H1 (cell line): Measurements from ENCODE around the gene FASN. TPM values are rescaled to one million over a fixed set of nuclear protein-coding genes. Genes with fewer than 3 reads are reported as not detected.
A peak's percentile ranks its signal among the peaks of the same experiment; 100 is the strongest.

Source experiments
- CEBPB ChIP-seq: IDR thresholded peaks from 2 replicates; pipeline ENCODE4 v1.6.1; 2012; ENCODE audit warnings: low read depth, low read length
- CHD1 ChIP-seq: IDR thresholded peaks from 2 replicates; pipeline ENCODE4 v1.6.1; 2012; ENCODE audit warnings: low read depth, low read length, improper control_type of control experiment
- CTCF ChIP-seq, 3 experiments: IDR thresholded peaks; 1 replicate in 2 of 3; 2 replicates in 1 of 3; pipeline versions ENCODE4 v1.5.1 to v1.6.1; 2011; ENCODE audit warnings: low read length in 3 of 3, mild to moderate bottlenecking in 3 of 3, inconsistent platforms in 2 of 3, low read depth in 1 of 3, moderate library complexity in 1 of 3; ENCODE audit not compliant: insufficient read depth in 1 of 3; ENCODE audit errors: control extremely low read depth in 1 of 3
- MAFK ChIP-seq: IDR thresholded peaks from 2 replicates; pipeline ENCODE4 v1.6.1; 2012; ENCODE audit warnings: low read depth, mild to moderate bottlenecking, improper control_type of control experiment, low read length
- RFX5 ChIP-seq: IDR thresholded peaks from 2 replicates; pipeline ENCODE4 v1.6.1; 2011; ENCODE audit warnings: low read depth, low read length, improper control_type of control experiment, borderline replicate concordance
- SIN3A ChIP-seq, 2 experiments: IDR thresholded peaks in 1 of 2; conservative IDR thresholded peaks in 1 of 2; 2 replicates each; pipeline ENCODE4 v1.6.1; 2011 to 2012; ENCODE audit warnings: low read length in 2 of 2, improper control_type of control experiment in 1 of 2, low read depth in 1 of 2, mild to moderate bottlenecking in 1 of 2
- SP1 ChIP-seq: IDR thresholded peaks from 2 replicates; pipeline ENCODE4 v1.6.1; 2011; ENCODE audit warnings: low read depth, low read length
- TAF7 ChIP-seq: optimal IDR thresholded peaks from 2 replicates; pipeline ENCODE3; 2011; ENCODE audit warnings: low read depth, mild to moderate bottlenecking, inconsistent platforms, low read length, moderate library complexity, borderline replicate concordance
- TBP ChIP-seq: IDR thresholded peaks from 2 replicates; pipeline ENCODE4 v1.6.1; 2011; ENCODE audit warnings: low read depth, low read length, improper control_type of control experiment
- TCF12 ChIP-seq: IDR thresholded peaks from 2 replicates; pipeline ENCODE4 v1.6.1; 2011; ENCODE audit warnings: low read depth, mild to moderate bottlenecking, low read length
- YY1 ChIP-seq: IDR thresholded peaks from 2 replicates; pipeline ENCODE4 v1.6.1; 2011; ENCODE audit warnings: low read depth, mild to moderate bottlenecking, low read length
- polyA plus RNA-seq, 7 experiments: library from polyadenylated mRNA; depleted of rRNA in 3 of 7; stranded (reverse) in 5 of 7; unstranded in 2 of 7; fragments of >200 nt in 5 of 7; fragments of 200-250 nt in 2 of 7; gene quantifications; 1 replicate in 5 of 7; 2 replicates in 1 of 7; 4 replicates in 1 of 7; pipeline versions ENCODE4 v1.2.1 to v1.2.3, GENCODE V29; 2011 to 2013; ENCODE audit warnings: missing spikeins in 2 of 7, mixed read lengths in 2 of 7
- total RNA-seq: library from RNA; stranded (reverse); fragmentation: NEBNext Ultra II Directional; extraction: Animal tissue kit (Norgen Biotek cat#: 25700); gene quantifications from 2 replicates; pipeline ENCODE4 v1.2.1, GENCODE V29; 2021

Gene FASN
- total and polyA plus RNA-seq, 2 of the 8 experiments (the other 6 are each of a cell fraction or from before 2014, with no cell fraction given) = 143 to 561 TPM

DNA sequence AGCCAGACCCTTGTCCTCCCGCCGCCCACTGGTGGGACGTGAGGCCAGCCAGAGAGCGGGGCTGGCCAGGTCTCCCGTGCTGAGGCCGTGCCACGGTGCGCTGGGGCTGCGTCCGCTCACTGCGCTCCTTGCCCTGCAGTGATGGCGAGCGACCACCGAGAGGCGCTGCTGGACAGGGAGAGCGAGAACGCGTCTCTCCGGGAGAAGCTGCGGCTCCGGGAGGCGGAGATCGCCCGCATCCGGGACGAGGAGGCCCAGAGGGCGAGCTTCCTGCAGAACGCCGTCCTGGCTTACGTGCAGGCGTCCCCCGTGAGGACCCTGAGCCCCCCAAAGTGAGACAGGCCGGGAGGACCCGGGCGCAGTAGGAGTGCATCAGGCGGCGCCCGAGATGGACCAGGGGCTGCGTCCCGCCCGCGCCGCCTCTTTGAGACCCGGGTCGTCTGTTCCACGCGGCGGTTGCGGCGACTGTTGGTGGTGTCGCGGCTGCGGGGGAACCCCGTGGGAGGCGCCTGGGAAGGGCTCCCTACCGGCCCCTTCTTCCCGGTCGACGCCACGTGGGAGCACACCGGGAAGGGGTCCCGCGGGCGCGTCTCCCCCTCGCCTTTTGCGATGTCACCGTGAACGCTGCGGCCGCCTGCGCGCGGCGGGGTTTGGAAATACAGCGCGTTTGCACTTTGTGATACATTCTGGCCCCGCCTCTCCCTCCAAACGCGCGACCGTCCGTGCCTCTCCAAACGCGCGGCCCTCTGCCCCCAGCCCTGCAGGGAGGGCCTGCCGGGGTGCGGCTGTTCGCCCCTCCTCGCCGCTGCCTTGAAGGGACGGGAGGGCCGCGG, 67.3 kb downstream of the FASN start (continued):
- no peak for TF ChIP-seq RFX5
- TF ChIP-seq TAF7 = peak; percentile 32
- TF ChIP-seq SP1 = no peak
- no peak for TF ChIP-seq CHD1
- no peak for TF ChIP-seq CEBPB
- TF ChIP-seq CTCF (IDR thresholded peaks at IDR 0.05; ENCODE audit: control extremely low read depth in 1 of 3, insufficient read depth in 1 of 3, low read depth in 1 of 3, low read length in 3 of 3) = peak; percentile 96 to 98 (median 97)
- TF ChIP-seq TBP = no peak
- no peak for TF ChIP-seq MAFK
- TF ChIP-seq TCF12 = no peak
- TF ChIP-seq SIN3A (conservative IDR thresholded peaks at IDR 0.05 in 1 of 2, IDR thresholded peaks at IDR 0.05 in 1 of 2; ENCODE audit: low read depth in 1 of 2, low read length in 2 of 2) = peak in 1 of 2 experiments; percentile 84; a peak in 2 of 4 replicates
- TF ChIP-seq YY1 = no peak
